GM21619 (cell line): ENCODE results near the gene HOGA1.
"Not testable (repeated sequence)": the region's sequence is repeated elsewhere in the genome, so short reads cannot be mapped to it uniquely, and the experiment has no call there.

Experiments used
- ATAC-seq: cut with Tn5 transposase; IDR thresholded peaks from one replicate; pipeline ENCODE4 v1.9.1; 2021; ENCODE audit not compliant: unreplicated experiment

Gene HOGA1

DNA sequence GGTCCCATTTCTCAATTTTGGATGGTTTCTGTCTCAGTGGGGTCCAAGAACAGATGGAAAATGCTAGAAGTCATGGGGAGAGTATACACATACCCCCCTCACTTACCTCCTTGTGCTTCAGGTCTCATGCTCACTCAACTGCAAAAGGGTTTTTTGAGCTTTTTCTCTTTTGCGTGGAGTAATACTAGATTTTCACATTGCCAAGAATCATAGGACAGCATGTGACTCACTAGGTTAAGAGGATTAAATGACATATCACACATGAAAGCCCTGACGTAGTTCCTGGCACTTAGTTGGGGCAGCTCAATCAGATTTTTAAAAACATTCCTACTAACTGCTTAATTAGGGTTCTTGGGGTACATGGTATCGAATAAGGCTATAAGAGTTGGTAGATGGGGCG, 60.7 kb downstream of the HOGA1 start:
- no peak for ATAC-seq

DNA sequence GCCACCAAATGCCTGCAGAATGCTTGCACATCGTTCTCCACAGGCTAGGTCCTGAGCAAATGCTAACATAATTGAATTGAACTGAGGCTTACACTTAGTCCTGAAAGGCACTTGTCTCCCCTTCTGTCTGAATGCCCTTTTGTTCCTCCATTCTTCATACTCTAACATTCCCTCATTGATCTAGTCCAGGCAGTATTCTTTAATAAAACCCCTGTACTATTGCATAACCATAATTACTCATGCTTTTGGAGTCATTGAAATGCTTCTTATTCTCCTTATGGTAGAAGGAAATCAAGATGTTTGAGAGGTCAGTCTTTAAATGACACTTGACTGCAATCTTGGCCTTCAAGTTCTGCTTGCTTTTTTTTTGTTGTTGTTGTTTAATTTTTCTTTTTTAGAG, 63.4 kb downstream of the HOGA1 start:
- no peak for ATAC-seq

DNA sequence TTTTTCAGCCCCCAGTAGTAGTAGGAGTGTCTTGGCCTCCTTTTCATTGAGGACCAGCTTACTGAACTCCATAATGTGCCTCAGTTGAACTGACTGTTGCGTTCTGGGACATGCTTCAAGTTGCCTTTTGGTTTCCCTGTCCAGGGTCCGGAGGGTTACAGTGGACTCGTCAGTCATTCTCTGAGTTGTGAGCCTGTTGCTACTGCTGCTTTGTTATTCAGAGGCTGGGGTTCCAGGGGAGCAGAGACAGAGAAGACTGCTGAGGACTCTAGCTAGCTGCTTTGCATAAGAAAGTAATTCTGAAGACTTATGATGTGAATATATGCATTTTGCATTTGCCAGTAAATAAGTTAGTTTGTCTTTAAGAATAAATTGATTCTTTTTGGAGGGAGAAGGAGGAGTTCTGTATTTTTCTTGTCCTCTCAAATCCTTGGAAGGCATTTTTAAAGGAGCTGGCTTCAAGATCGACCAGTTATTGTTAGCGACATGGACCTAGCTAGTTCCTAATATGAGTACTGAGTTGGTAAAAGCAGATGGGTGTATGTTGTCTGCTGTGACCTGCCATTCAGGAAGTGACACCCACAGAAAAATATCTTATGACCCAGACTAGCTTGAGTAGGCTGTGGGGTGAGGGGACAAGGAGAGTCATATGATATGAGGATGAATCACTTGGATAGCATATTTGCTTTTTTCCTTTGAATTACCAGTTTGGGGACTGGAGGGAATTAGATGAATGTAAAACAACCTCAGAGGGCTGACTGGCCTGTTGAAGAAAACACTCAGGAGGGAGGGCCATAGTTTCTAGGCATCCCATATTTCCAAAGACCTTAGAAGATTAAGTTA, 64.6 kb downstream of the HOGA1 start:
- ATAC-seq = peak; percentile 90

DNA sequence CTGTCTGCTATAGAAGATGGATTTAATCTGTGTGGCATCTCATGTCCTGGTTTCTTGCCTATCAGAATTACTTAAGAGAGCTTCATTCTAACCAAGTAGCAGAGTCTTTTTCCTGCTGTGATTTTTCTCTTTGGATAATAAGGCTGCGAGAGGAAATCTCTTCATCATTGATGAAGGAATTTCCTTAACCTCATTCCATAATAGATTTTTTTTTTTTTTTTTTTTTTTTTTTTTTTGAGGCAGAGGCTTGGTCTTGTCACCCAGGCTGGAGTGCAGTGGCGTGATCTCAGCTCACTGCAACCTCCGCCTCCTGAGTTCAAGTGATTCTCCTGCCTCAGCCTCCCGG, 65.2 kb downstream of the HOGA1 start:
- ATAC-seq = not testable (repeated sequence)

DNA sequence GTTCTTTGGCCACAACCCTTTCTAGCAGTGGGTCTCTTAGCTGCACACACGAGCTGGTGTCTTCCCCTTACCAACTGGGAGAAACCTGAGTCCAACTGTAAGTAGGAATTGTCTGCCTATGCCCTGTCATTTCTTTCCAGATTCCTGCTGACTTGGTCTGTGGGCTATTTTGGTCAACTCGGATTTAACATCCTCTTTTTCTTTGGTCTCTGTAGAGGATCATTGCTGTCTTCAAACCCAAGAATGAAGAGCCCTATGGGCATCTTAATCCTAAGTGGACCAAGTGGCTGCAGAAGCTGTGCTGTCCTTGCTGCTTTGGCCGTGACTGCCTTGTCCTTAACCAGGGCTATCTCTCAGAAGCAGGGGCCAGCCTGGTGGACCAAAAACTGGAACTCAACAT, 66.5 kb downstream of the HOGA1 start:
- no peak for ATAC-seq

DNA sequence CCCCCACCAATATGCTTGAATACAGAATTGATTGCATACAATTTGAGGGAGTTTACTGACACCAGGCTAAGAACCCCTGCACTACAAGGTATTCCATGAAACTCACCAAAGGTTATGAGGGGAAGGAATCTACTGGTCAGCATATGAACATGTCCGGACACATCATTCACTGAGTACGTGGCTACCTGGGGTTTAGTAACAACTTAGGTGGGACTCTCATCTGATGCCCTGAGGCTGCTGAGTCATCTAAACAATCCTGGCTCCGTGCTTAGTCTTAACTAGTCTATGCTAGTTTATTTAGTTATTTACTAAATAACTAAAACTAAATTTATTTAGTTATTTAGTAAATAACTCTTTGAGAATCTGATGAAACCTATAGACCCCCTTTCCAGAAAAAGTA, 67.6 kb downstream of the HOGA1 start:
- ATAC-seq = no peak

DNA sequence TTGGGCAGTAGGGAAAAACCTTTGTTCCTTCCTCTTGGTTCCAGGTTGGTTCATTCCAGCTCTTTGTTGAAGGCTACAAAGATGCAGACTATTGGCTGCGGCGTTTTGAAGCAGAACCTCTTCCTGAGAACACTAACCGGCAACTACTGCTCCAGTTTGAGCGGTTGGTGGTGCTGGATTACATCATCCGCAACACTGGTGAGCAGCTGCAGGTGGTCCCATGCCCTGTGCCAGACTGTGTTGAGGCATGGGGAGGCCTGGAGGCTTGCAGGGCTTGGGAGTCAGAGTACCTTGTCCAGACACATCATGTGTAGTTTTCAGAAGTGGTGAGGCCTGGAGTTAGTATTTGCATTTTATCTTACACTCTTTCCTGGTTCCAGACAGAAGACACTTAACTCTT, 72.6 kb downstream of the HOGA1 start:
- ATAC-seq = no peak

DNA sequence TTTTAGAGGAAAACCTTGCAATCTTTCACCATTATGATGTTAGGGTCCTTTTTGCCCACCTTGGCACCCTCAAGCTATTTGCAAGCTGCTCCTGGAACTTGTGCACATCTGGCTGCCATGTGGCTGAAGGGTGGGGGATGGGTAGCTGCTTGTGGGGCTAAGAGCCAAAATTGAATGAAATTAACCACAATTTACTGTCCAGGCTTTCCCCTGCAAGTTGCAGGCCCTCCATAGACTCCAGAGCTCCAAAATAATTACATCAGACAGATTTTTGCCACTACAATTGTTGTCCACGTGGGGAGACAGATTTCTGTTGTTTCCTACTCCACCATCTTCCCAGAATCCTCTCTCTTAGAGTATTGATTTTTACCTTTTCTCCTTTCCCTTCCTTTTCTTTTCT, 75.4 kb downstream of the HOGA1 start:
- ATAC-seq = no peak
